ENCODE data around the gene EFEMP2. TPM values are rescaled to one million over a fixed set of nuclear protein-coding genes. Genes with fewer than 3 reads are reported as not detected.

The EFEMP2 gene
- total and polyA plus RNA-seq, 10 of the 15 experiments (the other 5 are each of a cell fraction or from before 2014, with no cell fraction given), result 0.24 to 13.2 (median 1.3) TPM; not detected in 1

DNA sequence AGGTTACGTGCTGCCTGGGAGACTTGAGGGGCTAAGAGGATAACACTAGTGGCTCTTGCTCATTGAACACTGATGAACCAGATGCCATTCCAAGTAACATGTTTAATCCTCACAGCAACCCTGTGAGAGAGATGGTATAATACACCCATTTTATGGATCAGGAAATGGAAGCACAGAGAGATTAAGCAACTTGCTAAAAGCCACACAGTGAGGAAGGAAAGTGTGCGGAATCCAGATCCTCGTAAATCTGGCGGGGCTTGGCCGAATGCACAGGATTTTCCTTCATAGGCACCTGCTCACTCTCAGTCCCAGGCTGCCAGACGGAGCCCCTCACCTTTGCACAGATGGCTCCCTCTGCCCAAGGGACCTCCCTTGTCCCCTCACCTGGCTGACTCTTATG lies 35.3 kb upstream of the EFEMP2 start:
- Histone ChIP-seq H3K9ac (ENCODE audit: control insufficient read depth, insufficient read depth, low read length) (no peak overlapping the region), H3K9me3 (replicated peaks; ENCODE audit: control insufficient read depth, insufficient read depth, low read length) (no peaks in the 10 kb centered on the region), H3K36me3 (ENCODE audit: control insufficient read depth in 2 of 2, insufficient read depth in 2 of 2, low read length in 1 of 2) (no peaks in the 10 kb centered on the region), H3K79me2 (ENCODE audit: control insufficient read depth, insufficient read depth, low read length) (no peaks in the 10 kb centered on the region), H3K4me2 (ENCODE audit: control insufficient read depth, insufficient read depth) (no peak overlapping the region), H2AFZ (ENCODE audit: control insufficient read depth, low read depth, low read length) (no peak overlapping the region), H3K27ac (ENCODE audit: control insufficient read depth, insufficient read depth) (no peak overlapping the region), H3K4me3 (no peak overlapping the region), H3K4me1 (ENCODE audit: control insufficient read depth, insufficient read depth, low read length) (peaks cover 23% of the 10 kb centered on the region), H3K27me3 (replicated peaks in 1 of 2; ENCODE audit: control insufficient read depth in 2 of 2, insufficient read depth in 2 of 2, low read length in 1 of 2) (no peaks in the 10 kb centered on the region; a peak in 1 of 4 replicates), H4K20me1 (ENCODE audit: control insufficient read depth, insufficient read depth) (no peaks in the 10 kb centered on the region)
- FAIRE-seq (no peak), ATAC-seq (no peak), DNase-seq (ENCODE audit: low read depth, low spot score) (no peak)
- BruUV-seq (replicated peaks), result no TSS peak
- 85% methylated on average over 6 of the region's 6 CpGs for WGBS (ENCODE audit: insufficient coverage, insufficient replicate concordance, low lambda C conversion rate, missing lambda C conversion rate)
- ChIA-PET RAD21 (ENCODE audit: unreplicated experiment) (interaction anchor here (1.6 kb wide), 1 partner anchor 9 kb away, joined by 5 read pairs; no protein-coding TSS in a partner anchor), CTCF (interaction anchor here (6.5 kb wide), 1 partner anchor 20 kb away, joined by 89 read pairs; the partner anchor contains the start of genes CCDC85B and FIBP), SMC1A (ENCODE audit: uncharacterized antibody, unreplicated experiment) (no interaction called here), POLR2A (no interaction called here)
- in situ Hi-C loops (cut with MboI), result no loop called here
- intact Hi-C loops (cut with micrococcal nuclease; ENCODE audit: unreplicated experiment), result no loop called here
- TF ChIP-seq EGR1 (IDR thresholded peaks at IDR 0.05; ENCODE audit: borderline replicate concordance in 1 of 2, low read depth in 2 of 2, low read length in 2 of 2) (no peak), SIX5 (IDR thresholded peaks at IDR 0.05; ENCODE audit: low read depth, low read length, severe bottlenecking) (no peak), ZZZ3 (IDR thresholded peaks at IDR 0.05; ENCODE audit: control insufficient read depth, insufficient read length, low read depth) (no peak), RCOR1 (conservative IDR thresholded peaks at IDR 0.05; ENCODE audit: low read depth, low read length) (no peak), SREBF1 (IDR thresholded peaks at IDR 0.05; ENCODE audit: low read length) (no peak)

DNA sequence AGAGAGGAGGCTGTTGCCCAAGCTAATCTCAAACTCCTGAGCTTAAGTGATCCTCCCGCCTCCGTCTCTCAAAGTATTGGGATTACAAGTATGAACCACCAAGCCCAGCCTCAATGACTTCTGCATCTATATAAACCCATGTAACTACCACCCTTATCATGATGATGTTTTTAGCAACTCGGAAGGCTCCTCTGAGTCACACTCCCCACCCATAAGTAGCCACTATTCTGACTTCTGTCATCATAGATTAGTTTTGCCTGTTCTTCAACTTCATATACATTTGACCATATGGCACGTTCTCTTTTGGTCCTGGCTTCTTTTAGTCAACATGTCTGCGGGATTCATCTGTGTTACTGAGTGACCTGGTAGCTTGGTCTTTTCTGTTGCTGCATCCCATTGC lies 34.0 kb upstream of the EFEMP2 start:
- Histone ChIP-seq H3K4me2 (ENCODE audit: control insufficient read depth, insufficient read depth) (no peak overlapping the region), H2AFZ (ENCODE audit: control insufficient read depth, low read depth, low read length) (no peak overlapping the region), H3K27ac (ENCODE audit: control insufficient read depth, insufficient read depth) (no peak overlapping the region), H4K20me1 (ENCODE audit: control insufficient read depth, insufficient read depth) (no peaks in the 10 kb centered on the region), H3K79me2 (ENCODE audit: control insufficient read depth, insufficient read depth, low read length) (no peaks in the 10 kb centered on the region), H3K36me3 (ENCODE audit: control insufficient read depth in 2 of 2, insufficient read depth in 2 of 2, low read length in 1 of 2) (no peaks in the 10 kb centered on the region), H3K9ac (ENCODE audit: control insufficient read depth, insufficient read depth, low read length) (no peak overlapping the region), H3K27me3 (replicated peaks in 1 of 2; ENCODE audit: control insufficient read depth in 2 of 2, insufficient read depth in 2 of 2, low read length in 1 of 2) (no peaks in the 10 kb centered on the region; a peak in 1 of 4 replicates), H3K4me3 (no peak overlapping the region), H3K4me1 (ENCODE audit: control insufficient read depth, insufficient read depth, low read length) (peaks cover 11% of the 10 kb centered on the region), H3K9me3 (replicated peaks; ENCODE audit: control insufficient read depth, insufficient read depth, low read length) (no peaks in the 10 kb centered on the region)
- no peak for TF ChIP-seq MEF2B (IDR thresholded peaks at IDR 0.05; ENCODE audit: partially characterized antibody, poor library complexity, severe bottlenecking)
- TF ChIP-seq NR2C2 (IDR thresholded peaks at IDR 0.05; ENCODE audit: borderline replicate concordance, control insufficient read depth, insufficient read length, low read depth), result no peak
- DNase-seq (ENCODE audit: low read depth, low spot score), result no peak
- intact Hi-C loops (cut with micrococcal nuclease; ENCODE audit: unreplicated experiment), result no loop called here
- in situ Hi-C loops (cut with MboI), result no loop called here
- WGBS (ENCODE audit: insufficient coverage, insufficient replicate concordance, low lambda C conversion rate, missing lambda C conversion rate), result 83% methylated on average over 5 of the region's 5 CpGs
- BruUV-seq (replicated peaks), result no TSS peak
- ChIA-PET POLR2A (interaction anchor here (0.7 to 1.2 kb wide), 3 partner anchors 14 to 142 kb away, joined by 3 to 4 read pairs (median 3); no protein-coding TSS in a partner anchor), SMC1A (ENCODE audit: uncharacterized antibody, unreplicated experiment) (interaction anchor here (1.1 to 1.7 kb wide), 4 partner anchors 9 to 18 kb away, joined by 4 to 6 read pairs (median 5); partner anchors contain the start of gene FIBP), CTCF (interaction anchor here (1.1 to 1.8 kb wide), 3 partner anchors 12 to 116 kb away, joined by 4 read pairs; partner anchors contain the start of gene C11orf68), RAD21 (ENCODE audit: unreplicated experiment) (interaction anchor here (0.6 kb wide), 1 partner anchor 18 kb away, joined by 5 read pairs; the partner anchor contains the start of gene FIBP)
- ATAC-seq, result no peak
- no peak for FAIRE-seq

Measured in GM12878 (cell line).